ENCODE results near the gene COX6B2. TPM values are rescaled to one million over a fixed set of nuclear protein-coding genes. Genes with fewer than 3 reads are reported as not detected.

The COX6B2 gene
- total and polyA plus RNA-seq, 2 of the 8 experiments (the other 6 are each of a cell fraction or from before 2014, with no cell fraction given): 4.9 to 6.4 TPM

- TF ChIP-seq CHD7 (IDR thresholded peaks at IDR 0.05; ENCODE audit: insufficient replicate concordance, low read length) (no peak), RXRA (IDR thresholded peaks at IDR 0.05; ENCODE audit: insufficient read depth, low read depth, low read length) (no peak), E2F6 (IDR thresholded peaks at IDR 0.05) (no peak), TBP (IDR thresholded peaks at IDR 0.05; ENCODE audit: low read depth, low read length) (no peak), TCF12 (IDR thresholded peaks at IDR 0.05; ENCODE audit: low read depth, low read length) (no peak), CBX5 (IDR thresholded peaks at IDR 0.05; ENCODE audit: low read depth, low read length) (no peak), EP300 (IDR thresholded peaks at IDR 0.05; ENCODE audit: borderline replicate concordance in 1 of 2, low read depth in 2 of 2, low read length in 2 of 2) (no peak), RAD21 (IDR thresholded peaks at IDR 0.05 in 1 of 2, conservative IDR thresholded peaks at IDR 0.05 in 1 of 2; ENCODE audit: low read depth in 2 of 2, low read length in 2 of 2) (no peak), GABPA (IDR thresholded peaks at IDR 0.05; ENCODE audit: borderline replicate concordance, insufficient read depth, low read length) (no peak)
Measured at GRCh38 chr19:55300886-55301458, 53.5 kb downstream of the COX6B2 start (continued).

Data from H1 (cell line).